ENCODE measurements around the gene C1orf35.
"Not testable (repeated sequence)": the region's sequence is repeated elsewhere in the genome, so short reads cannot be mapped to it uniquely, and the experiment has no call there.

C1orf35 gene

DNA sequence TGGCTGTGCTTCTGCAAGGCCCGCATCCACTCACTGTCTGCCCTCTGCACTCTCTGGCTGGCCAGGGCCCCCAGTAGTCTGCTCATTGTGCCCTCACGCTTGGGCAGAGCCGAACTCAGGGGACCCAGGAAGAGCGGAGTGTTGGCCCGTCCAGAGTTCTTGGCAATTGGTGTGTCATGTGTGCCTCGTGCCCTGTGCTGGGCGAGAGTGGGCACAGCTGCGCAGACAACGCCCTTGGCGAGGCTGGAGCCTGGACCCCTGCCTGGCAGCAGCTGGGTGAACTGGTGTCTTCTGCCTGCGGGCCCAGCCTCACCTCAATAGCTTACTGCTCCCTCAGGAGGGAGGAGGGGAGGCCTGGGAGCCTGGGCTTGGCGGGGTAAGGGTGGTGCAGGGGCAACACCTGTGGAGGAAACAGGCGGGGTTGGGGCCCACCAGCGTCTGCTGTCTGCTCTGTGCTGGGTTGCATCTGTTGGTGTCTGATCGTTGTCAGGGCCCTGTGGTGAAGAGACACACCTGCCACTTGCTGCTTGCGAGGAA is 39.1 kb upstream of the C1orf35 start:
- DNase-seq (ENCODE audit: low read depth), result no peak

DNA sequence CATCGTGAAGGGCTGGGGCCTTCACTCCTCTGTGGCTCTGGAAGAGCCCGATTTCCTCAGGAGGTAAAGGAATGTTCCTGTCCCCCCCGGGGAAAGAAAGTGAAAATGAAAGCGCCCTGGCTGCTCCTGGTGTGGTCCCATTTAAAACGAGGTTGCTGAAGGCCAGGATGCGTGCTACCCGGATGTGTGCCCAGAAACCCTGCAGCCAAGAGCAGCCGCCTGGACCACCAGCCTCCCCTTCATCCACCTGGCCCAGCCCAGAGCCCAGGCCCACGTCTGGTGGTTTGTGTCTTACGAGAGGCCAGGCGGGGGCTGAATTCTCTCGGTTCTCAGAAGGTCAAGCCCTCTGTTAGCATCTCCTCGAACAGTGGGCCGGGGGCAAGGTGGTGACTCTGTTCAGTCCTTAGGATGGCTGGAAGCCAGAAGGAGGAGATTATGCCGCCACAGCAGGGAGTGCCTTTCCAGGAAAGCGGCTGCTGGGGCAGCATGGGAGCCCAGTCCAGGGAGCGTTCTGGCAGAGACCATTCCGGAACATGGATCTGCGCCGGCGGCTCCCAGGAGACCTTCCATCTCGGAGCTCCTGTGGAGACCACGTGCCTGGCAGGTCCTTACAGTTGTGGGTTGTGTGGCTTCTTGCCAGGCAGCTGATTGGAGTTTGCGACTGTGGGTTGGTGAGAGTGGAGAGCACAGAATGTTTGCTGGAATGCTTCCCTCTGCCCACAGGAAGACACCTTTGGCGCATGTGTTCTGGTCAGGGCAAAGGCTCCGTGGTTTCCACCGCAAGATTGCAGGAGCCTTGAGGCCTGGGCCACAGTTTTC is 38.3 kb upstream of the C1orf35 start:
- no peak for DNase-seq (ENCODE audit: low read depth)

DNA sequence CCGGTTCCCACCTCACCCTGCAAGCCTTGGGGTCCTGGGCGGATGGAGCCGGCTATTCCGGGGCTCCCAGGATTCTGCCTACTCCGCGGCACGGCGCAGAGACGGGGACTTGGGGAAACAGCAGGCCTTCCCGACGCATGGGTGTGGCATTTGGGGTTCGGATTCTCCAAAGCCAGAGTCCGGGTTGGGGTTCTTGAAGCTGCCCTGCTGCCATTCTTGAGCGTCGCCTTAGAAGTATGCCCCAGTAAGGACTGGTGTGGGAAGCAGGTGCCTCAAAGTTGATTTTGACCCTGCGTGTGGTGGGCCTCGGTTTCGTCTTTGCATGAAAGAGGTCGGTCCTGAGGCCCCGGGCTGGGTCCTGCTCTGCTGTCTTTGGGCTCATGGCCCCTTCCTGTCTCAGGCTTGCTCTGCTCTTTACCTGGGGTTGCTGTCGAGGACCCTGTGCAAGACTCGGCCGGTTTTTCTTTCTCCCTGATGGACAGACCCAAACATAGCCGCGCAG is 37.6 kb upstream of the C1orf35 start:
- no peak for DNase-seq (ENCODE audit: low read depth)

DNA sequence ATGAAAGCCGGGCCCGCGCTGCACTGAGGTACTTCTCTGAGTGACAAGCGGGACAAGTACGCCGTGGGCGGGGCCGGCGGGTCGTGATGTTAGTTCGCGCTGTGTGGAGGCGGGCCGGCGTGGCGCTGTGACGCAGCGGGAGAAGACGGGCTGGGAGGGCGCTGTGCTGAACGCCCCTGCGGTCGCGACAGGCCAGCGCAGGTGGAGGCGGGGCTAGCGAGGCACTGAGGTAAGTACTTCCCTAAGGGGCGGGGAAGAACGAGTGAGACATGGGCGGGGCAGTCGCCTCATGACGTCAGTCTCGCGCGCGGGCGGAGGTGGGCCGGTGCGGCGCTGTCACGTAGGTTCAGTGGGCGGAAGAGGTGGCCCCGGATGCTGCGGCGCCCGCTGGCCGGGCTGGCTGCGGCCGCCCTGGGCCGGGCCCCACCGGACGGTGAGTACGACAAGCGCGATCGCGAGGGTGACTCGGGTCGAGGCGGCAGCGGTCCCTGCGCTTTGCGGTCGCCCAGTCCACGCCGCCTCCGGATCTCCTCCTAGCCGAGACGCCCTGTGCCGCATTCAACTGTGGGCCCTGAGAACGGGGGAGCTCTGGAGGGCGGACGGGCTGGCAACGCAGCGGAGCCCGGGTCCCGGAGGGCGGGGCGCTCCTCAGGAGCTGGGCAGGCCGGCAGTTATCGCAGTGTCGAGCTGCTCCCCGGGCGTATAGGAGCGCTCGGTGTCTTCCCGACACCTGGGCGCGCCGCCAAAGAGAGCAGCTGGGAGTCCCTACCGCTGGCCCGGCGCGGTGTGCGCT is 37.0 kb upstream of the C1orf35 start, which contains the start of gene GUK1:
Gene GUK1 (plus strand): TSS at position 349 of the 793 bp plus-strand sequence. CDS start 24 bp downstream, at position 373.
- peak; percentile 100 for DNase-seq (ENCODE audit: low read depth)

DNA sequence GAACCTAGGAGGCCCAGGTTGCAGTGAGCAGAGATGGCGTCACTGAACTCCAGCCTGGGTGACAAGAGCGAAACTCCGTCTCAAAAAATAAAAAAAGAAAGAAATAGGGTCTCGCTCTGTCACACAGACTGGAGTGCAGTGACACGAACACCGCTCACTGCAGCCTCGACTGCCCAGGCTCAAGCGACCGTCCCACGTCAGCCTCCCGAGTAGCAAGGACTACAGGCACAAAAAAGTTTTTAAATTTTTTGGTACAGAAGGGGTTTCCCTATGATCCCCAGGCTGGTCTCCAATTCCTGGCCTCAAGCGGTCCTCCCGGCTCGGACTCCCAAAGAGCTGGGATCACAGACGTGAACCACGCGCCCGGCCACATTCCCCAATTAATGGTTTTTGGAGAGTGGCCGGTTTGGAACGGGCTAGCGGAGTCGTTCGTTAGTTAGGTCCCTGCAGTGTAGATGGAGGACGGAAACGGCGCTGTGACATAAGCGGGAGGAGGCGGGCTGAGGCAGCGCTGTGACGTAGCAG is 36.3 kb upstream of the C1orf35 start:
- DNase-seq (ENCODE audit: low read depth), result no peak

DNA sequence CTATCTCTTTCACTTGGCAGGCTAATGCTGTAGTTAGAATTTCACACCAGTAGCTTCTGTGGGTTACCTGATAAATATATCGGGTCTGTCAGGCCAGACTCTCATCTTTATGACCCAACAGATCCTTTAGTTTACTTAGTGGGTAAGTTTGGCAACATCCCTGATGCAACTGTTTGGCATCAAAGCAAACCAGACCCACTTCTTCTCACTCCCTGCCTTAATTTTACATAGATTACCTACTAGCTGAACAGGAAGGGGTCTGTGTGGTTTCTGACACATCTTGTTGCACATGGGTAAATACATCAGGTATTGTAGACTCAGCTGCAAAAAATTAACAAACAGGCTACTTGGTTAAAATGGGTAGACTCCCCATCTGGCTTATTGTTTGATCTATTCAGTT is 33.8 kb upstream of the C1orf35 start:
- no peak for DNase-seq (ENCODE audit: low read depth)

DNA sequence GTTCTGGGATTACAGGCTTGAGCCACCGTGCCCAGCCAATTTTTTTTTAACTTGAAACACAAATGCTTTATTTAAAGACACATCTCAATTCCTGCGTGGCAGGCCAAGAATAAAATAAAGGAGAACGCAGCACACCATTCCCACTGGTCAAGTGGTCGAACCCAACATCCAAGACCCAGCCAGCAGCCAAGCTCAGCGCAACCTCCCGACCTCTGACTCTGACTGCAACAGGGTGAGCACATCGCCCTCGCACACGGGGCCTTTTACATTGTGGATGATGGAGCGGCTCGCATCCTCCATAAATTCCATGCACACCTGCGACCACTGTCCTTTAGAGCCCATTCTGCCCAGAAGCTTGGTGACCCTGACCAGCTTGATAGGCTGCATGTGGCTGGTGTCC is 31.5 kb upstream of the C1orf35 start:
- no peak for DNase-seq (ENCODE audit: low read depth)

DNA sequence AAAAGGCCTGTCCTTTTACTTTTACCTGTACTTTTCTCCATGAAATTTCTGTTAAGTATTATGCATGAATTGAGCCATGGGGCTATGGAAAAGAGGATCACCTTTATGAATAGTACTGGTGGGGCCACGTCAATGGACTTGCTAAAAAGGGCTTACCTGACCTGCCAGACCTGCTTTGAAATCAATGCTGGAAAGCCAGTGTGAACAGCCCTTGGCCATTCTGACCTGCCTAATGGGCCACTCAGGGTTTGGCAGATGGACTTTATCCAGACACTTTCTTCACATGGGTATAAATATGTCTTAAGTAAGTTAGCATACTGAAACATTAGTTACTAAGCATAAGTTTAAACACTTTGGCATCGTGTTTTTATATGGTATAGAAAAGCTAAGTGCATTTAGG is 28.6 kb upstream of the C1orf35 start:
- DNase-seq (ENCODE audit: low read depth), result no peak

DNA sequence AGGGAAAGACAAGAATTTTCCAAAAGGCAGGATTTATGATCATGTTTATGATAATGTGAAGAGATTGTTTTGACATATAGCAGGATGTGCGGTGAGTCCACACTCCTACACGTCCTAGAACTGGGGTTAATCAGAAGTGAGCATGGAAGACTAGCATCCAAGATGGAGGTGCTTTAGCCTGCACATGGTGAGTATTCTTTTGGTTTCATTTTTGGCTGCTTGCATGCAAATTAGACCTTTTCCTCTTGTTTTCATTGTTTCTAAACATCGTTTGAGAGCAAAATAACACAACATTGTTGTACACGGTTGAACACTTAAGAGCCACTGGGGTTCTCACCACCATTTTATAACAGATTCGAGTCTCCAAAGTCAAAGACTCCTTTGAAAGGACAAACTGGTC is 22.1 kb upstream of the C1orf35 start:
- no peak for DNase-seq (ENCODE audit: low read depth)

DNA sequence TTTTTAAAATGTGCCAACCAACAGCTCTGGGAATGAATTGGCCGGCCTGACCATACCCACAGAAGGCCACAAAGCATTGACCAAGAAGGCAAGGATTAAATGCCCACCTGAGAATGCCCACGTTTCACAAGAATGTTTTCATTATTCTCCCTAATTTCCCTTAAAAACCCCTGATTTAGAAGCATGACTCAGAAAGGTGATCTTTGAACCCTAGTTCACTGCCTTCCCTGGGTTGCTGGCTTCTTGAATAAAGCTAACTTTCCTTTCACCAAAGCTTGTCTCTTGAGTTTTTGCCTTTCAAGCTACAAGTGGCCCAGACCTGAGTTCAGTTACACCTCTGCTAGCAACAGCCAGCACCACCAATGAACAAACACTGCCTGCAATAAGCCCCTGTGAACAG is 20.4 kb upstream of the C1orf35 start:
- no peak for DNase-seq (ENCODE audit: low read depth)

DNA sequence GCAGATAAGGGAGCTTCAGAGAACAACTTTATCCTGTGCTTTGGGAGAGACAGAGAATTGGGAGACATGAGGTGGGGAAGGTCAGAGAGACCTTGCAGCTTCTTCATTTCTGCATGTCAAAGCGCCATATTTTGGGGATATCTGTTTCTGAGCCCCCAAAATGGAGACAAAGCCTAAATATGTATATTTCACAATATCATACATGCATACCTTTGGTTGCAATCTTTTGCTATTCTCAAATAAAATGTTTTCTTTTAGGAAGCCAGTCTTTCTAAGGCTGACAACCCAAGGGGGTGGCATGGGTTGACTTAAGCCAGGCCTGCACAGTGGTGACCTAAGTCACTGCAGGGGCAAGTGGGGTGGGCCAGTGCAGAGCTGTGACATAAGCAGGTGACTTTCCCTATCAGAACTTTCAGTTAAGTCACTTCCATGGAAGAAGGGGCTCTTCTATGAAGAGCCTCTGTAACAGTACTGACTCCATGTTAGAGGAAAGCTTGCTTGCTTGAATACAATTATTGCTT is 19.9 kb upstream of the C1orf35 start:
- DNase-seq (ENCODE audit: low read depth), result no peak

DNA sequence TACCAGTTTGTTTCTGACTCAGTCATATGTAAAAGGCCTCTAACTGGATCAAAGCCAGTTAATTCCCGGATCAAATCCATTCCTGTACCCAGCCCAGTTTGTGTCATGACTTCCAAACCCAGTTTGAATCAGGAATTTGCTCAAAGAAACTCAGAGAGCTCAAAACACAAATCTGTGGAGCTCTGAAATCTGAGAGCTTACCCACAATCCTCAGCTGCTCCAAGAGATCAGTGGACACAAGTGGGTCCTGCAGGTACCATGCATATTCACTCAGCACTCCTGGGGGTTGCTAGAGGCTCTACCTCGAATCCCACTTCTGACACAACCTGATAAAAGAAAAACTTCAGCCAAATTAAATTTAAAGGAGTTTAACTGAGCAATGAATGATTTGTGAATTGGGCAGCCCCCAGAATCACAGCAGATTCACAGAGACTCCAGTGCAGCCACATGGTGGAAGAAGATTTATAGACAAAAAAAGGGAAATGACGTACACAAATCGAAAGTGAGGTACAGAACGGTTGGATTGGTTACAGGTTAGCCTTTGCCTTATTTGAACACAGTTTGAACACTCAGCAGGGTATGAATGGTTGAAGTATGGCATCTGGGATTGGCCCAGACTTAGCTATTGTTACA is 17.8 kb upstream of the C1orf35 start:
- no peak for DNase-seq (ENCODE audit: low read depth)

DNA sequence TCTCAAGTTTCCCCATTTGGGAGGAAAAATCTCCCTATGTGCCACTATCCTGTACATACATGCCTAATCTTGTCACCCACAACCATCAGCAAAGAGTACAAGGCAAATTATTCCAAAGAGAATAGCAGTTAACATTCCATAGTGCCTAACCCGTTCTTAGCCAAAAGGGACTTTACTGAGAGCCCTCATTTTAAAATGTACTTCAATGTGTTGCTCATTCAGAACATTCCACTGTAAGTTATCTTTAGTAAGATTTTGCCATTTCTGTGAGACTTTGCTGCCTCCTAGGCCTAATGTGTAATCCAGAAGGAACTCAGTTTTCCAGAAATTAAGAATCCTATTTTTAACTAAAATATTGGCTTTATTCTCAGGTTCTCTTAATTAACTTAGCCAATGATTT is 17.2 kb upstream of the C1orf35 start:
- DNase-seq (ENCODE audit: low read depth), result no peak

DNA sequence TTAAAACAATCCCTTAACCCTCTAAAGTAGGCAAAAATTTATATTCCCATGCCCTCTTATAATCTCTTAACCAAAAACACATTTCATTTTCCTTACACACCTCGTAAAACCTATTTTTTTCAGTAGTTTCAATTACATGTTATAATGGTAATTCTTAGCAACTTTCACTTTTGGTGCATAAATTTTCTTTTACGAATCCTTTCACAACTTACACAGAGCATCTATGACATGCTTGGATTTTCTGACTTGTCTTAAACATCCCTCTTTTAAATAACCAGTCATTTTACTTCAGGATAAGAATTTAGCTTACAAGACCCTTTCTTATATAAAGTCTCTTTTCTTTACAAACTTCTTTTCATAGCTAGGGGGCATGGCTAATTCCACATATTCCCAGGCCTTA is 14.9 kb upstream of the C1orf35 start:
- no peak for DNase-seq (ENCODE audit: low read depth)

DNA sequence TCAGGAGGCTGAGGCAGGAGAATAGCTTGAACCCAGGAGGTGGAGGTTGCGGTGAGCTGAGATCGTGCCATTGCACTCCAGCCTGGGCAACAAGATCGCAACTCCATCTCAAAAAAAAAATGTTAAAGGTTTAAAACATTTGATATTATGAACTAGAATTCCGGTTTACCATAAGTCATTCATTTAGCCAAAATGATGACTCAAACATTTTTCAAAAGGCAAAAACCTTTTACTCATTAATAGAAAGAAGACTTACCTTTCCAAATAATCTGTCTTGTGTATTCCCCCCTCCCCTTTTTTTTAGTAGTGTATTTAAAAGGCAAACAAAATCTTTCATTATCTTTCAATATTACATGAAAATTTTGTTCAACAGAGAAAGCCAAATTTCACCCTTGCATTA is 14.2 kb upstream of the C1orf35 start:
- DNase-seq (ENCODE audit: low read depth), result no peak

DNA sequence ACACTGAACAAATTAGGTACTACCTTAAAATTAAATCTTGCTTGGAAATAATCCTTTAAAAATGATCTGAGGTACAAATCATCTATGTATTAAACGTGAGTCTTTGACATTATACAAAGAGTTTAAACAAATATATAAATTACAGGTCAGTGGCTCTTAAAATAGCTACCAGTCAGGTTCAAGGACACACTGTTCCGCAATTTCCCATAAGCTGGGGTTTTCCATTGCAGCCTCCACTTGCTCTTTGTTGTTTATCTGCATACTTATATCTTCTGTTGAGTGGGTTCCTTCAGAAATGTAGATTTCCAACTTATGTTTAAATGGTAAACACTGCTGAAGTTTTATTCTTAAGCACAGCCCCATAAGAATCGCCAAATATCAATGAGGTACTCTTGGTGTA is 11.7 kb upstream of the C1orf35 start:
- DNase-seq (ENCODE audit: low read depth), result no peak

DNA sequence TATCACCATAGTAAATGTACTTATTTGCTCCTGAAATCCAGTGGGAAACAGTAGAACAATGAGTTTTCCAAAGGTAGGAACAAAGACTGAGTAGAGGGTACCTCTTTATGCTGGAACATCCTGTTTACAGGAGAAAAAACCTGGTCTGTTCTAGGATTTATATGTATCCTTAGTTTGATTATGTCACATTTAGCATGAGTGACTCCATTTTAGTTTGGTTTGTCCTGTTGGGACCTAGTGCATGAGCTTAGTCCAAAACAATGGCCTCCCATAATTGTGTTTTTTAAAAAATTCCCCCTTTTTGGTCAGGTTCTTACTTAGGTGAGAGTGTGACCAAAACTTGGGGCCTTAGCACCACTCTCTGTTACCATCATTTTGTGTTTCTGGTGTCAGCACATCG is 9.5 kb upstream of the C1orf35 start:
- no peak for DNase-seq (ENCODE audit: low read depth)

DNA sequence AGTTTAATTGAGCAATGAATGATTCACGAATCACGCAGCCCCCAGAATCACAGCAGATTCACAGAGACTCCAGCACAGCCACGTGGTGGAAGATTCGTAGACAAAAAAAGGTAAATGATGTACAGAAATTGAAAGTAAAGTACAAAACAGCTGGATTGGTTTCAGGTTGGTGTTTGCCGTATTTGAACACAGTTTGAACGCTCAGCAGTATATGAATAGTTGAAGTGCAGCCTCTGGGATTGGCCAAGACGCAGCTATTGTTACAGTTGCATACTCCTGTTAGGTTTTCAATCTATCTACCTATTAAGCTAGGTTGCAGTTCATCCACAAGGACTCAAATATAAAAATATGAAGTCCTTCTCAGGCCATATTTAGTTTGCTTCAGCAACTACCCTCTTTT is 9.0 kb upstream of the C1orf35 start:
- no peak for DNase-seq (ENCODE audit: low read depth)

DNA sequence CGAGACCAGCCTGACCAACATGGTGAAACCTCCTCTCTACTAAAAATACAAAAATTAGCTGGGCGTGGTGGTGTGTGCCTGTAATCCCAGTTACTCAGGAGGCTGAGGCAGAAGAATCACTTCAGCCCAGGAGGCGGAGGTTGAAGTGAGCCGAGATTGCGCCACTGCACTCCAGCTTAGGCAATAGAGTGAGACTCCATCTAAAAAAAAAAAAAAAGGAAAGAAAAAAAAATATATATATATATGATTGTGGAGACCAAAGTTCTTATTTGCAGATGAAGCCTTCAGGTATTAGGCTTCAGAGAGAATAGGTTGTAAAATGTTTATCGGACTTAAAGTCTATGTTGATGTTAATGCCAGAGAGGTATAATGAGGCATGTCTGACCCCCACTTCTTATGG is 8.2 kb upstream of the C1orf35 start:
- DNase-seq (ENCODE audit: low read depth), result not testable (repeated sequence)

DNA sequence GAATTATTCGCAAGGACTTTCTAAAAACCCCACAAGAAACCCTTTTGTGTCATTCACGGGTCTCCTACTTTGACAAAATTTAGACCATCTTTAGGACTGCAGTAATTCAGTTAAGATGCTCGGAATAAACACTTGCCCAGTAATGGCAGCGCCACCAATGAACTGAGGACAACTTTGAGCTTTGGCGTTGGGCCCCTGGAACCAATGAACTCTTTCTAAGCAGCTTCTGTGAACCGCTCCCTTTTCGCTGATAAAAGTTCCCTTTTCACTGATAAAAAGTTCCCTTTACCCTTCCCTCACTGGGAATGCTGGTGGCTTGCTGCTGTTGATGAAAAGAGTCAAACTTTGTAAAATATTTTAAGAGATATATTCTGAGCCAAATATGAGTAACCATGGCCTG is 7.4 kb upstream of the C1orf35 start:
- DNase-seq (ENCODE audit: low read depth), result no peak

DNA sequence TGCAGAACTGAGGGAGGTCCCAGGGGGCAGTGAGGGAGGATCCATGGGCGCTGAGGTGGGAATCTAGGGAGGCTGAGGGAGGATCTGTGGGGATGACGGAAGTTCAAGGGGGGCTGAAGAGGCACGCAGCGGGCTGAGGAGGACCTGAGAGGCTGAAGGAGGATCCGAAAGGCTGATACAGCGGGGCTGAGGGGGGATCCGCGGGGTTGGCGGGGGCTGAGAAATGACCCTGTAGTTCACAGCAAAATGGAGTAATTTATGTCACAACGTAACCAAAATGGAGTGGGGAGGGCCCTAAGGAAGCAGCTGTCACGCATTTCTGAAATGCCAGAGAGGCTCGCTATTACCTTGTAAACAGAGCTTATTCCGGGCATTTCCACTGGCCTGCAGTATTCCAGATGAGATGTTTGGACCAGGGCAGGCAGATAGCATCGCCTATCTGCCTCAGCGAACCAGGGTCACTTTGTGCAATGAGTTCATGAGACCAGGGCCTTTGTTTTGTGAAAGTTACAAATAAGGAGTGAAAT is 6.9 kb upstream of the C1orf35 start:
- no peak for DNase-seq (ENCODE audit: low read depth)
